Lung (tissue), 12 donors: Measurements from ENCODE around the gene ZBTB6. TPM values are rescaled to one million over a fixed set of nuclear protein-coding genes. Genes with fewer than 3 reads are reported as not detected.
A peak's percentile ranks its signal among the peaks of the same experiment; 100 is the strongest.

Experiments used
- ATAC-seq: fragments of 200-7000 bp; cut with Tn5 transposase; one replicate; pipeline ENCODE4 v1.9.1; 2020; ENCODE audit warnings: moderate number of reproducible peaks; ENCODE audit not compliant: insufficient read depth, low FRiP score
- DNase-seq, 3 donors: peaks; one replicate each; pipeline ENCODE4 v3.0.0-alpha.2; 2013 to 2017
- H3K27ac ChIP-seq, 2 donors: one replicate each; pipeline ENCODE4 v1.5.1; 2013; ENCODE audit warnings: mild to moderate bottlenecking in 2 of 2, moderate library complexity in 2 of 2, control low read depth in 1 of 2, inconsistent platforms in 1 of 2, low read depth in 1 of 2, low read length in 1 of 2
- H3K27me3 ChIP-seq, 3 donors: one replicate each; pipeline ENCODE4 v1.5.1; 2013; ENCODE audit warnings: low read length in 2 of 3; ENCODE audit not compliant: control insufficient read depth in 3 of 3, insufficient read depth in 3 of 3
- H3K36me3 ChIP-seq, 4 donors: one replicate each; pipeline ENCODE4 v1.5.1; 2013; ENCODE audit warnings: low read length in 4 of 4, mild to moderate bottlenecking in 1 of 4, moderate library complexity in 1 of 4; ENCODE audit not compliant: control insufficient read depth in 4 of 4, insufficient read depth in 4 of 4
- H3K4me1 ChIP-seq, 5 donors: one replicate each; pipeline ENCODE4 v1.5.1; 2013; ENCODE audit warnings: low read length in 5 of 5, mild to moderate bottlenecking in 2 of 5, moderate library complexity in 1 of 5; ENCODE audit not compliant: control insufficient read depth in 5 of 5, insufficient read depth in 5 of 5
- H3K4me3 ChIP-seq: one replicate; pipeline ENCODE4 v1.5.1; 2013; ENCODE audit warnings: mild to moderate bottlenecking, control low read depth, moderate library complexity
- H3K9ac ChIP-seq, 2 donors: one replicate each; pipeline ENCODE4 v1.5.1; 2013; ENCODE audit warnings: low read length in 2 of 2, control low read depth in 1 of 2; ENCODE audit not compliant: insufficient read depth in 1 of 2
- H3K9me3 ChIP-seq, 4 donors: one replicate each; pipeline ENCODE4 v1.5.1; 2013; ENCODE audit warnings: low read length in 3 of 4, mild to moderate bottlenecking in 1 of 4, moderate library complexity in 1 of 4; ENCODE audit not compliant: control insufficient read depth in 4 of 4, insufficient read depth in 3 of 4
- CTCF ChIP-seq: IDR thresholded peaks from 2 replicates; pipeline ENCODE4 v1.5.1; 2012; ENCODE audit warnings: mild to moderate bottlenecking; ENCODE audit errors: control extremely low read depth, extremely low read depth
- WGBS, 2 donors: extraction: QIAGEN DNeasy Blood & Tissue Kit; methylation state at CpG; one replicate each; pipeline ENCODE4 v1.1.7; 2013; 5-methylcytosine and 5-hydroxymethylcytosine counted together
- polyA plus RNA-seq, 2 donors: library from polyadenylated mRNA; stranded (reverse); fragments of 200-250 nt; gene quantifications; one replicate each; pipeline ENCODE4 v1.2.1, GENCODE V29; 2013
- total RNA-seq, 2 donors: library from RNA; depleted of rRNA in 1 of 2; stranded (reverse); fragments of >200 nt in 1 of 2; gene quantifications; one replicate each; pipeline ENCODE4 v1.2.1, GENCODE V29; 2014 to 2021
- donor health status: control.
- donor health status: control.
- donor health status: Bipolar disorder and iron deficiency.
- donor health status: healthy.
- donor health status: DM: yes; HTN: yes; CAD: no.

Gene ZBTB6
- total and polyA plus RNA-seq, 4 donors: 2.5 to 16.6 (median 6.1) TPM

- DNase-seq (no peak), ATAC-seq (no peak)
- Histone ChIP-seq H3K36me3 (peaks cover 0 to 3% (median 1%) of the 10 kb centered on the region in 4 donors), H3K27ac (no peak overlapping the region), H3K4me1 (peaks cover 3 to 23% (median 7%) of the 10 kb centered on the region in 5 donors), H3K9ac (no peak overlapping the region), H3K9me3 (no peaks in the 10 kb centered on the region), H3K4me3 (no peak overlapping the region), H3K27me3 (no peaks in the 10 kb centered on the region)
- no peak for TF ChIP-seq CTCF
Observed at GRCh38 chr9:122954253-122954691, 41.1 kb upstream of the ZBTB6 start.

GRCh38 chr9:122951056-122951455 is 37.9 kb upstream of the ZBTB6 start:
- no peak for DNase-seq

GRCh38 chr9:122950263-122950662 is 37.1 kb upstream of the ZBTB6 start:
- ATAC-seq (no peak), DNase-seq (no peak)
- no peaks in the 10 kb centered on the region for H3K27me3 ChIP-seq
- H3K27ac ChIP-seq: no peak overlapping the region
- no peak for TF ChIP-seq CTCF
- H3K9ac ChIP-seq: no peak overlapping the region
- H3K36me3 ChIP-seq: no peaks in the 10 kb centered on the region
- no peaks in the 10 kb centered on the region for H3K9me3 ChIP-seq
- H3K4me1 ChIP-seq: peaks cover 2 to 25% (median 12%) of the 10 kb centered on the region in 5 donors
- WGBS, 2 donors: 92 to 94% methylated on average over 3 of the region's 3 CpGs
- H3K4me3 ChIP-seq: no peak overlapping the region

More at GRCh38 chr9:122951056-122951455, 37.9 kb upstream of the ZBTB6 start:
- no peaks in the 10 kb centered on the region for H3K27me3 ChIP-seq
- no peak for ATAC-seq
- no peaks in the 10 kb centered on the region for H3K36me3 ChIP-seq
- H3K9me3 ChIP-seq: no peaks in the 10 kb centered on the region
- no peak overlapping the region for H3K9ac ChIP-seq
- peaks cover 2 to 27% (median 6%) of the 10 kb centered on the region in 5 donors for H3K4me1 ChIP-seq
- no peak overlapping the region for H3K4me3 ChIP-seq
- no peak overlapping the region for H3K27ac ChIP-seq
- WGBS, 2 donors: 85 to 90% methylated on average over 1 of the region's 1 CpG
- TF ChIP-seq CTCF: no peak

GRCh38 chr9:122949696-122950095 is 36.6 kb upstream of the ZBTB6 start:
- WGBS, 2 donors: 97% methylated on average over 1 of the region's 1 CpG
- DNase-seq (peak; percentile 14 to 70 (median 64)), ATAC-seq (no peak)
- TF ChIP-seq CTCF: no peak
- H3K36me3 ChIP-seq: no peaks in the 10 kb centered on the region
- H3K9ac ChIP-seq: no peak overlapping the region
- H3K9me3 ChIP-seq: no peaks in the 10 kb centered on the region
- peaks cover 2 to 19% (median 15%) of the 10 kb centered on the region in 5 donors for H3K4me1 ChIP-seq
- no peaks in the 10 kb centered on the region for H3K27me3 ChIP-seq
- H3K4me3 ChIP-seq: no peak overlapping the region
- H3K27ac ChIP-seq: no peak overlapping the region
